Measurements from ENCODE around the gene SUSD4.

- TF ChIP-seq CTCF (IDR thresholded peaks at IDR 0.05; ENCODE audit: poor library complexity) = peak; percentile 8
- TF ChIP-seq EZH2 (IDR thresholded peaks at IDR 0.05; ENCODE audit: borderline replicate concordance) = no peak
- no peak for TF ChIP-seq EZH2phosphoT487 (IDR thresholded peaks at IDR 0.05; ENCODE audit: low read depth, severe bottlenecking, unreplicated experiment)
Measured at GRCh38 chr1:223244366-223245103, 119.4 kb downstream of the SUSD4 start.

All from hepatocyte (in vitro differentiated cells).